WERI-Rb-1 (cell line): Measurements from ENCODE around the gene RELN.

Experiments
- DNase-seq: peaks from one replicate; pipeline ENCODE4 v3.0.0-alpha.2; 2020
- H3K27ac ChIP-seq: fragments of 250-450 bp; sonication (Bioruptor Pico); 2 replicates; pipeline ENCODE4 v1.5.1; 2020; ENCODE audit warnings: mild to moderate bottlenecking, moderate library complexity
- H3K27me3 ChIP-seq: fragments of 250-450 bp; sonication (Bioruptor Pico); 2 replicates; pipeline ENCODE4 v1.5.1; 2021; ENCODE audit warnings: mild to moderate bottlenecking, low read depth, moderate library complexity; ENCODE audit not compliant: insufficient read depth, severe bottlenecking
- H3K36me3 ChIP-seq: fragments of 250-450 bp; sonication (Bioruptor Pico); 2 replicates; pipeline ENCODE4 v1.5.1; 2020; ENCODE audit warnings: mild to moderate bottlenecking, moderate library complexity
- H3K4me3 ChIP-seq: 2 replicates; pipeline ENCODE4 v1.5.1; 2011; ENCODE audit warnings: low read depth, mild to moderate bottlenecking, control low read depth, low read length
- H3K9me3 ChIP-seq: fragments of 250-450 bp; sonication (Bioruptor Pico); 2 replicates; pipeline ENCODE4 v1.5.1; 2021; ENCODE audit warnings: mild to moderate bottlenecking, moderate library complexity; ENCODE audit not compliant: severe bottlenecking
- CTCF ChIP-seq: IDR thresholded peaks from 2 replicates; pipeline ENCODE4 v1.5.1; 2011; ENCODE audit warnings: low read depth, mild to moderate bottlenecking, control low read depth, inconsistent platforms, low read length

The RELN gene

GRCh38 chr7:103576641-103577040 is 412.8 kb downstream of the RELN start:
- no peaks in the 10 kb centered on the region for H3K9me3 ChIP-seq
- H3K36me3 ChIP-seq: no peaks in the 10 kb centered on the region
- TF ChIP-seq CTCF: no peak
- no peak for DNase-seq
- no peak overlapping the region for H3K27ac ChIP-seq
- H3K4me3 ChIP-seq: no peak overlapping the region
- H3K27me3 ChIP-seq: no peaks in the 10 kb centered on the region

GRCh38 chr7:103574576-103574975 is 414.9 kb downstream of the RELN start:
- H3K4me3 ChIP-seq: no peak overlapping the region
- no peak overlapping the region for H3K27ac ChIP-seq
- H3K27me3 ChIP-seq: no peaks in the 10 kb centered on the region
- H3K9me3 ChIP-seq: no peaks in the 10 kb centered on the region
- no peaks in the 10 kb centered on the region for H3K36me3 ChIP-seq
- no peak for TF ChIP-seq CTCF
- no peak for DNase-seq

- Histone ChIP-seq H3K27me3 (no peaks in the 10 kb centered on the region), H3K4me3 (no peak overlapping the region), H3K27ac (no peak overlapping the region), H3K9me3 (no peaks in the 10 kb centered on the region), H3K36me3 (no peaks in the 10 kb centered on the region)
- no peak for TF ChIP-seq CTCF
- DNase-seq: no peak
These were observed 415.9 kb downstream of the RELN start for GRCh38 chr7:103573479-103574058.

GRCh38 chr7:103571586-103571985 is 417.9 kb downstream of the RELN start:
- TF ChIP-seq CTCF: no peak
- H3K9me3 ChIP-seq: no peaks in the 10 kb centered on the region
- no peak overlapping the region for H3K27ac ChIP-seq
- no peak for DNase-seq
- no peaks in the 10 kb centered on the region for H3K36me3 ChIP-seq
- no peaks in the 10 kb centered on the region for H3K27me3 ChIP-seq
- no peak overlapping the region for H3K4me3 ChIP-seq

- H3K27ac ChIP-seq: no peak overlapping the region
- H3K36me3 ChIP-seq: no peaks in the 10 kb centered on the region
- no peak for TF ChIP-seq CTCF
- DNase-seq: no peak
- H3K9me3 ChIP-seq: no peaks in the 10 kb centered on the region
- no peak overlapping the region for H3K4me3 ChIP-seq
- H3K27me3 ChIP-seq: no peaks in the 10 kb centered on the region
These were observed 419.7 kb downstream of the RELN start for GRCh38 chr7:103569621-103570305.

- H3K27me3 ChIP-seq: no peaks in the 10 kb centered on the region
- no peaks in the 10 kb centered on the region for H3K9me3 ChIP-seq
- H3K27ac ChIP-seq: no peak overlapping the region
- H3K4me3 ChIP-seq: no peak overlapping the region
- no peak for DNase-seq
- TF ChIP-seq CTCF: no peak
- H3K36me3 ChIP-seq: no peaks in the 10 kb centered on the region
These were observed 425.0 kb downstream of the RELN start for GRCh38 chr7:103564416-103564815.
